ENCODE measurements around the gene CNTN5. TPM values are rescaled to one million over a fixed set of nuclear protein-coding genes. Genes with fewer than 3 reads are reported as not detected.

Gene CNTN5
- total and polyA plus RNA-seq, 2 experiments from 2014 or later = 9.6 to 10.6 TPM

GRCh38 chr11:99960536-99960935, 939.8 kb downstream of the CNTN5 start:
- Histone ChIP-seq H3K9me3 (ENCODE audit: low read depth) (no peaks in the 10 kb centered on the region), H3K36me3 (replicated peaks; ENCODE audit: insufficient read depth, low read depth) (no peaks in the 10 kb centered on the region), H3K4me1 (ENCODE audit: insufficient read depth) (no peaks in the 10 kb centered on the region), H4K20me1 (ENCODE audit: insufficient read depth, poor library complexity, severe bottlenecking) (no peaks in the 10 kb centered on the region), H3K9me2 (replicated peaks; ENCODE audit: insufficient read depth) (no peaks in the 10 kb centered on the region), H3K4me2 (no peak overlapping the region), H3K4me3 (no peak overlapping the region), H3K27ac (no peak overlapping the region), H3K79me2 (no peaks in the 10 kb centered on the region), H3K27me3 (no peaks in the 10 kb centered on the region), H2AFZ (no peak overlapping the region)
- WGBS (ENCODE audit: low lambda C conversion rate, missing lambda C conversion rate) = 70% methylated on average over 3 of the region's 3 CpGs
- TF ChIP-seq CTCF (IDR thresholded peaks at IDR 0.05; ENCODE audit: poor library complexity) (no peak), EZH2 (IDR thresholded peaks at IDR 0.05; ENCODE audit: borderline replicate concordance) (no peak), EZH2phosphoT487 (IDR thresholded peaks at IDR 0.05; ENCODE audit: low read depth, severe bottlenecking, unreplicated experiment) (no peak)
- no peak for DNase-seq (ENCODE audit: low spot score)

GRCh38 chr11:99968336-99968735, 947.6 kb downstream of the CNTN5 start:
- no peak overlapping the region for H3K4me2 ChIP-seq
- H3K9me2 ChIP-seq (replicated peaks; ENCODE audit: insufficient read depth) = no peaks in the 10 kb centered on the region
- DNase-seq (ENCODE audit: low spot score) = no peak
- no peaks in the 10 kb centered on the region for H3K36me3 ChIP-seq (replicated peaks; ENCODE audit: insufficient read depth, low read depth)
- TF ChIP-seq EZH2phosphoT487 (IDR thresholded peaks at IDR 0.05; ENCODE audit: low read depth, severe bottlenecking, unreplicated experiment) (no peak), EZH2 (IDR thresholded peaks at IDR 0.05; ENCODE audit: borderline replicate concordance) (no peak), CTCF (IDR thresholded peaks at IDR 0.05; ENCODE audit: poor library complexity) (no peak)
- H3K79me2 ChIP-seq = no peaks in the 10 kb centered on the region
- no peak overlapping the region for H3K4me3 ChIP-seq
- H3K27ac ChIP-seq = no peak overlapping the region
- no peaks in the 10 kb centered on the region for H3K9me3 ChIP-seq (ENCODE audit: low read depth)
- H2AFZ ChIP-seq = no peak overlapping the region
- 79% methylated on average over 1 of the region's 1 CpG for WGBS (ENCODE audit: low lambda C conversion rate, missing lambda C conversion rate)
- H3K27me3 ChIP-seq = no peaks in the 10 kb centered on the region
- H4K20me1 ChIP-seq (ENCODE audit: insufficient read depth, poor library complexity, severe bottlenecking) = no peaks in the 10 kb centered on the region
- H3K4me1 ChIP-seq (ENCODE audit: insufficient read depth) = no peaks in the 10 kb centered on the region

- 26% methylated on average over 4 of the region's 4 CpGs for WGBS (ENCODE audit: low lambda C conversion rate, missing lambda C conversion rate)
- H2AFZ ChIP-seq = no peak overlapping the region
- no peaks in the 10 kb centered on the region for H3K9me3 ChIP-seq (ENCODE audit: low read depth)
- H3K9me2 ChIP-seq (replicated peaks; ENCODE audit: insufficient read depth) = no peaks in the 10 kb centered on the region
- no peaks in the 10 kb centered on the region for H3K79me2 ChIP-seq
- peak overlapping the region; percentile 18 for H3K27ac ChIP-seq
- no peaks in the 10 kb centered on the region for H3K4me1 ChIP-seq (ENCODE audit: insufficient read depth)
- no peak for TF ChIP-seq EZH2 (IDR thresholded peaks at IDR 0.05; ENCODE audit: borderline replicate concordance)
- TF ChIP-seq EZH2phosphoT487 (IDR thresholded peaks at IDR 0.05; ENCODE audit: low read depth, severe bottlenecking, unreplicated experiment) = no peak
- TF ChIP-seq CTCF (IDR thresholded peaks at IDR 0.05; ENCODE audit: poor library complexity) = no peak
- H3K4me3 ChIP-seq = no peak overlapping the region
- H4K20me1 ChIP-seq (ENCODE audit: insufficient read depth, poor library complexity, severe bottlenecking) = no peaks in the 10 kb centered on the region
- peak; percentile 48 for DNase-seq (ENCODE audit: low spot score)
- no peak overlapping the region for H3K4me2 ChIP-seq
- no peaks in the 10 kb centered on the region for H3K36me3 ChIP-seq (replicated peaks; ENCODE audit: insufficient read depth, low read depth)
- no peaks in the 10 kb centered on the region for H3K27me3 ChIP-seq
These were observed 953.2 kb downstream of the CNTN5 start for GRCh38 chr11:99973993-99974392.

GRCh38 chr11:99979042-99979441, 958.3 kb downstream of the CNTN5 start:
- Histone ChIP-seq H3K4me2 (no peak overlapping the region), H3K27ac (no peak overlapping the region), H2AFZ (no peak overlapping the region), H4K20me1 (ENCODE audit: insufficient read depth, poor library complexity, severe bottlenecking) (no peaks in the 10 kb centered on the region), H3K36me3 (replicated peaks; ENCODE audit: insufficient read depth, low read depth) (no peaks in the 10 kb centered on the region), H3K4me3 (no peak overlapping the region), H3K79me2 (no peaks in the 10 kb centered on the region), H3K9me2 (replicated peaks; ENCODE audit: insufficient read depth) (no peaks in the 10 kb centered on the region), H3K9me3 (ENCODE audit: low read depth) (no peaks in the 10 kb centered on the region), H3K27me3 (no peaks in the 10 kb centered on the region), H3K4me1 (ENCODE audit: insufficient read depth) (no peaks in the 10 kb centered on the region)
- TF ChIP-seq EZH2phosphoT487 (IDR thresholded peaks at IDR 0.05; ENCODE audit: low read depth, severe bottlenecking, unreplicated experiment) (no peak), CTCF (IDR thresholded peaks at IDR 0.05; ENCODE audit: poor library complexity) (no peak), EZH2 (IDR thresholded peaks at IDR 0.05; ENCODE audit: borderline replicate concordance) (no peak)
- WGBS (ENCODE audit: low lambda C conversion rate, missing lambda C conversion rate) = 79% methylated on average over 2 of the region's 2 CpGs
- no peak for DNase-seq (ENCODE audit: low spot score)

Data from hepatocyte (in vitro differentiated cells).